NK-92 treated with Interleukin-12 subunit alpha and Interleukin-12 subunit beta, amount 100 ng/mL, for 24 hours (cell line): ENCODE measurements around the gene PPARGC1A.

ENCODE experiments used
- DNase-seq: peaks from one replicate; lab custom pipeline; 2025; lab: John Stamatoyannopoulos, UW

The PPARGC1A gene

DNA sequence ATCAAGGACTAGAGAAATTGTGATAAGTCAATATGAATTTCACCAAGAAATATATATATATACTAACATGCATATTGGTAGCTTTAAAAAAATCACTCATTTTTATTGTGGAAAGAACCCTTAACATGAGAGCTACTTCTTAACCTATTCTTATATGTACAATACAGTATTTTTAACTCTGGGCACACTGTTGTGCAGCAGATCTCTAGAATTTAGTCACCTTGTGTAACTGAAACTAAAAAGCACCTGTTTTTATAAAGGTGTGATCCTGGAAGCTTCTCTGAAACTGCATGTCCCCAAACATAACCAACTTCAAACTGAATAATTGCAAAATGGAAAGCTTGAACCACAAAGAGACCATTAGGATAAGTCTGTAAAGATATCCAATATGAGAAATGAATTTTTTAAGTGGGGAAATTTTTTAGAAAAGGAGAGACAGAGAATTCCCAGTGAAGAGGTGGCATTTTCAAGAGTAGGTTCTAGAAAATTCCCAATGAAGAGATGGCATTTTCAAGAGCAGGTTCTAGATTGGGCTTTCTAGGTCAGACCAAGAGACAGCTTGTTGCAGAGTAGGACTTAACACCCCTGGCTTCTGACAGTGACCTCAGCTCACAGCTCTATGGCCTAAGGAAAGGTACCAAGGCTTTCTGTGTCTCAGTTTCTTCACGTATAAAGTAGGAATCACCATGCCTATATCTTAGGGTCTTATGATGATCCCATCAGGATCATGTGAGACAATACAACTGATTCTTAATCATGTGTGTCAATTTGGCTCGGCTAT, 22.0 kb upstream of the PPARGC1A start:
- no peak for DNase-seq

DNA sequence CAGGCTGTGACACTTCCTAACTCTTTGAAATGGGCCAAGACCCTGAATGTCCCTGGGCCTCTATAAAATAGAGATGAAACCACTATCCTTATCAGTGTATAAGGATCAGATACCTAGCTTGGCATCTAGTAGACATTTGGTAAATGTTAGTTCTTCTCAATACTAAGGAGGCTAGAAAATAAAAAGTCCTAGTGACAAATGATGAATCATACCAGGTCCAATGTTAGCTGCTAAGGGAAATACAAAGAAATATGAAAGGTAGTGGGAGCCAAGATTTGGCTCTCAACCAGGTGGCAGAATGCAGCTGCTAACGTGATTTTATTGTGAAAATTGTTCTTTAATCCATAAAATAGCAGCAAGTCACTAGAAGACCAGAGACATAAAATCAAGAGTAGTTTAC, 19.8 kb upstream of the PPARGC1A start:
- DNase-seq, result no peak

DNA sequence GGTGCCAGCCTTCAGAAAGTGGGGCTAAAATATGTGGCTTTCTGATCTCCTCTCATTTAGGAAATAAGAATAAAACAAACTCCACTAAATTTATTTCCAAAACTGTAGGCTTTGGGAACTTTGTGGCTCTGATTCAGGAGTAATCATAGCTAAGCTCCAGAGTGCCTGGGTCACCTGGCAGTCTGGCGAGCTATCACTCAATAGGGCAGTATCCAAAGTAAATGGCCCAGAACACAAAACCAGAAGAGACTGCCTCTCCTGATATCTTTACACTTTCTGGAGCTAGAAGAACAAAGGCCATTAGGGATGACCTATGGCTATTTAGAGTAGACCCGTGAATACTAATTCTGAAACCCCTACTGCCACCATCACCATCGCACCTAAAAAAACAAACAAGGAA, 17.0 kb upstream of the PPARGC1A start:
- no peak for DNase-seq

DNA sequence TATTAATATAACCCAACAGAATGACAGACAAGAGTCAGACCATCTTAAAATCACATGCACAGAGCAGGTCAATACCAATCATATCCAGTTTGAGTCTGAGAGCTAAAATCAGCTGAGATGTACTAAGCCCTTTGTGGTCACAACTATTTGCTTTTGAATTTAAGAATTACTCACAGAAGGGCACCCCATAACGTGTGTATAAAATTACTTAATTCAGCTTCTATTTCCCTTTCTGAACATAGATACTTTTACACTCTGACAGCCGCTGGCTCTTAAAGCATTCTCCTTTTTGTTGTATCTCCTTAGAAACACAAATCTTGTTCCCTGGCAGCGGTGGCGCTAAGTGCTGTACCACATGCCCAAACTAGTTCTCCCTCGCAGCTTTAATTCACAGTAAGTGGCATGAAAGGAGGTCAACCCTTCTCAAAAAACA, 14.8 kb upstream of the PPARGC1A start:
- no peak for DNase-seq

DNA sequence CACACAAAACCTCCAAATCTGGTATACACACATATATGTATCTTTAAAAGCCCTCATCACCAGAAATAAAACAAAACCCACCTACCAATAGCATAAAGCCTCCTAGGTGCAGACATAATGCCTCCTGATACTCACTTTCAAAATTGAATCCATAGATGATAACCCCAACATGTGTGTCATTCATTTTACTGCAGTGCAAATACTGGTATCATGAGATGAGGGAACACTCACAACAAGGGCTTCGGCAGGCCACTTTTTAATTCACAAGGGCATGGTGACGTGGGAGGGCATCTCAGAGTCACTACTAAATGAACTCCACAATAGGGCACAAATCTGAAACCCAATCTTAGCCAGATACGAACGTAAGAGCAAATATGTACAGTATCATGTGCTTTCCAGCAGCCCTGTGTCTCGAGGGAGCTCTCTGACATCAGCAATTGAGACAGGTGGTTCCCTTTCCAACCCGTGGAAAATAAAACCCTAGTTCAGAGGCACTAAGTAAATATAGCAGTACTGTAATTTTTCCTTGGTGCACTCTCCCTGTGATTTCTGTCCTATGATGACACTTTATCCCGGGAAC, 14.1 kb upstream of the PPARGC1A start:
- no peak for DNase-seq

DNA sequence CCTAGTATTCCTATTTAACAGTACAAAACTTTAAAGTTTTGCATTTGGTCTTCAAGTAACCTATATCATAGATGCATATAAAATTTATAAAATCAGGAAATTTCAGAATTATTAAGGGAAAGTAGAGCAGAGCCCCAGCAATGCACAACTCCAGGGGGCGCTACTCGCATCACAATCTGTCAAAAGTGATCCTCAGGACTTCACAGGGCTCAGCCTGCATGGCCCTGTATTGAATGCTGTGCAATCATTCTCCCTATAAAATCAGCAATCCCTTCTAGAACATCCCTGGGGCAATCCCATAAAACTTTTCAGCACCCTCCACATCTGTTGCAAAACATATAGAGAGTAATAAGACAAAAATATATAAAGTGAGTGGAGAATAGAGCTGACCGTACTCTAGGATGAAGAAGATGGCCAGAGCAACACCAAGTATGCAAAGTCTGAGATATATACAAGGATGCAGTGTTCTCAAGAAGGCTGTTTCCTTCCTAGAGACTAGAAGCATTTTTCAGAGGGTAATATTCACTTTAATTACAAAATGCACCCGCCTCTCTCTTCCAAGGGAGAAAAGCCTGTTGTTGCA, 12.5 kb upstream of the PPARGC1A start:
- DNase-seq, result no peak

DNA sequence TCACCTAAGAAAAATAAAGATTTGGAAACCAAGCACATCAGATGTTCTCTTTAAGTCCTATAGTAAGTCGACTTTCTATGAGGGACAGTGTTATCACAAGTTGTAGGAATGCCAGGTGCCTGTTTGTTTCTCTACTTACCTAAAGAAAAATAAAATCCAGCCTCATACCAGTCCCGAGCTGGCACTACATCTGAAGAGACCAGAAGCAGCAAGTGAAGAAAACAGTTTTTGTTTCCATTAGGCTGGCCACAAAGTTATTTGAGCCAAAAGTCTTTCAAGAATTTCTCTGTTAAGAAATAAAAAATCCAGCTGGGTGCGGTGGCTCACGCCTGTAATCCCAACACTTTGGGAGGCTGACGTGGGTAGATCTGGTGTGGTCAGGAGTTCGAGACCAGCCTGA, 10.8 kb upstream of the PPARGC1A start:
- DNase-seq, result no peak

DNA sequence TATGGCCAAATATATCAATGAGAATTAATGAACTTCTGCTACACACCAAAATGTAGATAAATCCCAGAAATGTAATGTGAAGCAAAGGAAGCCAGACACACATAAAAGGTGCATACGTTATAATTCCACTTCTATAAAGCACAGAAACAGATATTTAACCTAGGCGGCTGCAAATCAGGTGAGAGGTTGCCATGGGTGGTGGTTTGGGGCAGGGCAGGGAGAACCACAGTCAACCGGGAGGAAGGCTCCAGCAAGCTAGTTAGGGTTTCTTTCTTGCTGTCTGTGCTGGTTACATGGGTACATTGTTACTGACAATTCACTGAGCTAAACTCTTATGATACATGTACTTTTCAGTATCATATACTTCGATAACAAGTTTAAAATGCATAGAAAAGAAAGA, 9.7 kb upstream of the PPARGC1A start:
- no peak for DNase-seq

DNA sequence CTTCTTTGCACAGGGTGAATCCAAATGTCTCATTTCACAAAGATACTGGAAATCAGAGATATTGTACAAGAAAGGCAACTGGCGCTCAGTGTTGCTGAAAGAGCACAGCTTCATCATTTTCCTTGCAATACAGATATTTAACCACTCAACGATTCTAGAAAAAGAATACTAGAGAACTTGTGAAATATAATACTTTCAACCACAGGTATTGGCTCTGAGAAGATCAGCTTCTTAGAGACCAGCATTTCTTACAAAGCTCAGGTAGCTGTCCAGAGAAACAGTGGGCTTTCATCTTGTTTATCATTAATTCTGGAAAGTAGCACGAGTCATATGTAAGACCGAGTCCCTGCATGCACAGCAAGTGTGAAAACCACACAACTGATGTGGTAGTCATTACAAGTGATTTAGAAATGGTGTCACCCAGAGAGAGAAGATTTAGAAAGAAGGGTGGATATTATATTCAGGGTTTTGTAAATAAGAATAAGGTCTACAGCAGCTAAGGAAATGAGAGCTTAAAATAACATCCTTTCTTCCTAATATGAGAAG, 7.8 kb upstream of the PPARGC1A start:
- DNase-seq, result no peak

DNA sequence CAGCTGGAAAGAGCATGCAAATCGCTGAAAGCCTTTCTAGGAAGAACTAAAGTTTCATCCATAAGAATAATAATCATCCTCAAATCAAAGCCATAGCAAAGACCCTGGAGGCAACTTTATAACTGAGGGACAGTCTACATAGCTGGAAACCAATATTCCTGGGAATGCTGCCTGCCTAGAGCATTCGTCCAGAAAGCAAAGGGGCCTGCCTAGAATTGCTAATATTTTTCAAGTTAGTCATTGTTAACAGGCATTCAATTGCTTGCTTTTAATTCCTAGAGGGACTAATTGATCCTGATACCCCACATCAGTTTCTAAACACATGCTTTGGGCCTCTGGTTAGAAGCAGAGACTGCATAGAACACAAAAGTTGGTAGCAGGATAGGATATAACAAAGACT, 4.2 kb upstream of the PPARGC1A start:
- no peak for DNase-seq

DNA sequence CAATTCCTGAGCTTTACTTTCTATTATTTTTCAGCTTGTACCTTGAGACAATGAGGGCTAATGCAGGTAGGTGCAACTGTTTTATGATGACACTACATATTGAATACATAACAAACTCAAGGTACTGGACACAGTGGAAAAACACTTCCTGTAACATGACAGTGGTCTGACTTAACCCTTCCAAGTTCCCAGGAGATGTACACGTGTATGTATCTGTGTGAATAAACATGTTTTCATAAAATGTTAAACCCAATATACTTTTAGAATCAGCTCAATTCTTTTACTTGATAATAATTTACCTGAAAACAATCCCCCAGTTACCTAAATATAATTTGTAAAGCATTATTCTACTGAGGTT, 1.2 kb upstream of the PPARGC1A start:
- DNase-seq, result no peak

DNA sequence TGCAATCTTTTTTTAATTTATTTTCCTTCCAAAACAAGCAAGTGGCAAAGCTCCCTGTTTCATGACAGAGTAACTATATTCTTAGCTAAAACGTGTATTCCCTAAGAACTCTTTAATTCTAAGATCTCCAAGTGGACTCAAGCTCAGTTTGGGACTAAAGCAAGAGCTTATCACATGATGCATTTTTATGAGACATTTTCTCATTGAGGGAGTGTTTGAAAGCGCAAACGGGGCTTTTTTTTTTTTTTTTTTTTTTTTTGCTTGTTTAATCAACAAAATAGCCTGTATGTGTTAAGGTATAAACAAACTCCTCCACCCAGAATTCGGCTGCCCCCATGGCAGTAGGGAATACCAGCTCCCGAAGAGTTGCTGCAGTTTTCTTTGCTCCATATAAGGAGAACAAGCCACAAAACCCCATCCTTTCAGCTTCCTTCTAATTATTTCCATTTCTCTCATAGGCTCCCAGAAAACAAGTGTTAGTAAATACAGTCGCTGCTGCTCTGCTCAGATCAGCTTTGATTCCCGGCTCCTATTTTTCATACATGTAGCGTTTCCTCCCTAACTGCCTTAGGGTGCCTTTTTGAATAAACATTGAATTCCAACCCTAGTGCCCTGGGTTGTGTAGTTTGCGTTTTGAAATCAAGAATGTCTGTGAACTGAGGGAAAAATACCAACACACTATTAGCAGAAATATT, 669 bp upstream of the PPARGC1A start:
- no peak for DNase-seq

DNA sequence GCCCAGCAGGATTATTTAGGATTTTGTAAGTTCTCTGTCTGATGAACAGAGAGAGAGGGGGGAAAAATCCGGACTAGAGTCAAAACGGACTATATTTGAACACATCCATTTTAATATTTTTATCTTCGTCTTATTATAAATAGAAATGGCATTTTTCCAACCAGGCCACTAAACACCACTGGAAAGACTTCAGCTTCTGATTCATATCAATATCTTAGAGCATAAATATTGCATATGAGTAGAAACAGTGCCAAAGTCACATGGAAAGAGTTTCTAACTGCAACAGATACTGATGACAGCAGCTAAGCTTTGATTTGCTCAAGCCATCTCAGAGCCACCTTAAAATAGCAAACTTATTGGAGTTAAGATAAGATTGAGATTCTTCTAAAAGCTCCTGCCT, 456 bp downstream of the PPARGC1A start:
- DNase-seq, result no peak

DNA sequence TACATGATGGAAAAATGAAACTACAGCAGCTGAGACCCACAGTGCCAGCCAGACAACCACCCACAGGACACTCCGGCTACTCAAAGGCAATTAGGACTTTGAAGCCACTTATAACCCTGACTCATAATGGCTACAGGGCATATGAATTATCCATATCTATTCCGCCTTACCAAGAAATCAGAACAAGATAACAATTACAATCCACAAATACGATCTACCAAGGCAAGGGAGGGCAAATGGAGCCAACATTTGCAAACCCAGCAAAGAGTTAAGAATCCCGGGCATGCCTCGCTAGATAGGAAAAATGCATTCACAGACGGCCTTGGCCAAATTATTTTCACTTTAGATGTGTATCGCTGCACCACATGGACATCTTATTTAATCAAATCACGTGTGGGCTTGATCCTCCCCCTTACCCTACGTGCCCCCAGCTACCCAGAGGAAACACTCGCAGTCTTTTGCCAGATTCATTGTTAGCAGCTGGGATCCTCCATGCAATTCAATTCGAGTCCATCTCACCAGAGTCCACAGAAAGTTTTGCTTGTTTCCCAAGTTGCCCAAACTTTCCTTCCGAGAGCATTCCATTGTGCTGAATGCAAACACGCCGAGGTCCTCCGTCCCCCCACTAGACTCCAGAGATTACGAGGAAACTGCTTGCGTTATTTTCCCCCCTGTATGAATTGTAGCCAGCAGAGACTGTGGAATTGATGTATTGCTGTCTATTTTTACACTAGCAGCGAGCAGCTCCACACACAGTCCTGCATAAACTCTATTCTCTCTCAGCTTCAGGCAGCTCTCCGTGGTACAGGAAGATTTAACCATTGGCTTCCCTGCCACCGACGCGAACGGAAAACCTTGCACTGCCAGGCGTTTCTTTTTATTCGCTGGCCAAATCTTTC, 1.2 kb downstream of the PPARGC1A start:
- DNase-seq, result no peak

DNA sequence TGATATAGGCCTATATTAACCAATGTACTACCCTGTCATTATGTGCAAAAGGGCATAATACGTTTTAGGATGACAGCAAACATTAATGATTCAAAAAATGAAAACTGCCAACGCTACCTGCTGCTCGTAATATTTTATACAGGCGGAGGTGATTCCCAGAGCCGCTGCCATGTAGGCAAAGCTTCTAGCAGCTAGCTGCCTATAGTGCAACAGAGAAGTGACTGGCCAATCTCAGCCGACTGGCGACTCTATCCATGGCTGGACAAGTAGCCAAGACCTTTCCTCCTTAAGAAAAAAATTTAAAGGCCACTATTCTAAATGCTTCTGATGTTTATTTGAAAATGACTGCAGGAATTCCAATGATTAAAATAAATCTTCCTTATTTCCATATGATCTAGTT, 1.9 kb downstream of the PPARGC1A start:
- no peak for DNase-seq

DNA sequence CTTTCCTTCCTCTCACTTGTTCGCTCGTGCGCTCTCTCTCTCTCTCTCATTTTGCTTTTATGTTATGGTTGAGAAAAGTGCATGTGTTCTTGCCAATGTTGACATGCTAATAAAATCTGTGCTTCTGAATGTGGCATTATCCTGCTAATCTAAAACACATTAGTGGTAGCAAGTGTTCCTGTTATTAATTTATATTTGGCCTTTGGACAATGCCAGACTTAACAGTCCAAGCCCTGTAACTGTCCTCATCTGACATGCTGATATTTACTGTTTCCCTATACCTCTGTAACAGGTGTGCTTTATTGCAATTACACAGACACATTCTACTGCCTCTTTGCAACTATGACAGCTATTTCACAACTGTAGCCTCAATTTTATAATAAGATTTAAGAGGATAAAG, 2.7 kb downstream of the PPARGC1A start:
- no peak for DNase-seq

DNA sequence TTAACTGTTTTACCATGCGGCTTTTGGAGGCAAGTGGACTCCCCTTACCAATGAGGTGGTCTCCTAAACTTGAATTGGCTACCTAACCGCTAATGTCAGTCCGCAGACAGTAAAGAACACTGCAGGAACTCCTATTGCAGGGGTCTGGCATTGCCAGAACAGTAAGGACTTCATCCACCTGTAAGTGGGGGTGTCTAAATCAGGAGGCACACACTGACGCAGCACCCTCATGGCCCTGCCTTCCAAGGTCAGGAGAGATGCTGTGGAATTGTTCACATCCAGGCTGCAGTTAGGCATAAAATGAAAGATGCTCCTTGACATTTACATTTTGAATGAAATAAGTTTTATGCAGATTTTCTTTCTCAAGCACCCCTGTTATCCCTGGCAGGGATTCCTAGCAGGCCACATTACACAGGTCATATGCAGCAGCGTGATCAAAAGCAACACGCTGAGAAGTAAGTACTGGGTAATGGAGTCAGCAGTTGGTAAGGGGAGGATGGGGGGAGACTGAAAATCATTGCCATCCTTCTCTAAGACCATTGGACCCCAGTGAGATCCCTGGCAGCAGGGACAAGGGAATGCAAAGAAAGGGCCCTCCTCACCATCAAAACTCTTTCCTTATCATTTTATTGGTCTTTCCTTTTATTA, 3.8 kb downstream of the PPARGC1A start:
- no peak for DNase-seq

DNA sequence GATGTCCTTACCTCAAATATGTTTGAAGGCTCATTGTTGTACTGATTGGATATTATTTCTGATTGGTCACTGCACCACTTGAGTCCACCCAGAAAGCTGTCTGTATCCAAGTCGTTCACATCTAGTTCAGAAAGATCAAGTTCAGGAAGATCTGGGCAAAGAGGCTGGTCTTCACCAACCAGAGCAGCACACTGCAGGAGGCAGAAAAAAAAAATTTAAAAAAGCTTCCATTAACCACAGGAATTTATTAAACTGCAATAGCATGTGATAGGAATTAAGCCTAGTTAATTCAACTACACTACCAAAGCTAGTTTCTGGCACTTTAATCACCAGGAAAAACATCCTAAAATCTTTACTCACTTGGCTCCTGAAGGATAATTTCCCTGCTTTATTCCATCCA, 5.1 kb downstream of the PPARGC1A start:
- DNase-seq, result no peak

DNA sequence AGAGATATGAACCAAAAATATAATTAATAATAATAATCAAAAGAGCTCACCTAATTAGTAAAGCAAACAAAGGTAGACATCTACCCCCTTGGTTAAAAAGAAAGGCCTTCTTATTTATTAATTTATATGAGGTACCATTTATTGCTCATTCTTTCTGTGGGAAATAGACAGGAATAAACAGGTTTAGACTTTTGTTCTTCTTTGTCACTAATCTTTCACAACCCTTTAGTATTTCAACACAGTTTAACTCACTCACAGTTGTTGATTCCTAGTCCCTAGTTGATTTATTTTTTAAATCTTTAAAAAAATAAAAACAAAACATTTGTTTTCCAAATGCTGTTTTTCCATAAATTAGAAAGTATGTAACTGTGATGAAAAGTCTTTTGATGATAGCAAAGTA, 5.6 kb downstream of the PPARGC1A start:
- DNase-seq, result no peak

DNA sequence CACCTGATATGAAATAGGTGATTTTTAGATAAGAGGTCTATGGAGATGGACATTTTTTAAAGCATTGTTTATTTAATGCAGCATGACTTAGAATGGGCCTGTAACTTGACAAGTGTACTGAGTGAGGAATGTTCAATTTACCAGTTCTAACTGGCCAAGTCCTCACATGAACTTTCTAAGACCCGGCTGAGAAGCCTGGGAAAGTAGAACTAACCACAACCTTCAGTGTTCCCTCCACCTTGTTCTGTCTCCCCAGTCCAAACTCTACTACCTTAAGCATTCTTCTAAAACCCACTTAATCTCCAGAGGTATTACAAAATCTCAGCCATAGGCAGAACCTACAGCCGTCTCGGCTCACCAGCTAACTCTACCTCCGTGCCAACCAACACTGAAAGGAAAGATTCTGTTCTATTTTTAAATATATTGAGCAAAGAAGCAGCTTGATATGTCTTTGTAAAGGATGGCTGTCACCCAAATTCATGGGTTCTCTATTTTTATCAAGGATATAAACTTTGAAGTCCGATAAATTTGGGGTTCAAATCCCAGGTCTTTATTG, 6.8 kb downstream of the PPARGC1A start:
- DNase-seq, result no peak
